Activated CD8-positive, alpha-beta memory T cell treated with anti-CD3 and anti-CD28 coated beads, Interleukin-2, amount 50 U/mL, for 4 hours (primary cell): ENCODE measurements around the gene ZBTB16.

ENCODE experiments used
- DNase-seq: peaks from one replicate; pipeline ENCODE4 v3.0.0-alpha.2; 2020

Gene ZBTB16

GRCh38 chr11:114290503-114291235 lies 231.2 kb downstream of the ZBTB16 start:
- DNase-seq, result no peak

DNA sequence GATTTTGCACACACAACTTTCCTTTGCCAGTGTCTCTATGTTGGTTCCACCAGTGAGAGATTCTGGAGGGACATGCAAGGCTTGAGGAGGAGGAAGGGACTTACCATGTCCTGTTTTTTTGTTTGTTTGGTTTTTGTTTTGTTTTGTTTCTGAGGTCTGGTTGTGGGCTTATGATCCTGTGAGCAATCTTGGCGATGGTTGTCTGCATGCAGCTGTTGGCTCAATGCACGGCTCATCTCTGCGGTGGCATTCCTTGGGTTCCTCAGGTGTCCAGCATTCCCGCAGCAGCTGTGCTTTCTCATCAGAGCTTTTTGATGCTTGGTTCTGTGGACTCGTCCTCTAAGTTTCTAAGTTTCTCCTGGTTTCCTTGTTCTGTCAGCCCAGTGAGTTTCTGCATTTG lies 231.9 kb downstream of the ZBTB16 start:
- no peak for DNase-seq

DNA sequence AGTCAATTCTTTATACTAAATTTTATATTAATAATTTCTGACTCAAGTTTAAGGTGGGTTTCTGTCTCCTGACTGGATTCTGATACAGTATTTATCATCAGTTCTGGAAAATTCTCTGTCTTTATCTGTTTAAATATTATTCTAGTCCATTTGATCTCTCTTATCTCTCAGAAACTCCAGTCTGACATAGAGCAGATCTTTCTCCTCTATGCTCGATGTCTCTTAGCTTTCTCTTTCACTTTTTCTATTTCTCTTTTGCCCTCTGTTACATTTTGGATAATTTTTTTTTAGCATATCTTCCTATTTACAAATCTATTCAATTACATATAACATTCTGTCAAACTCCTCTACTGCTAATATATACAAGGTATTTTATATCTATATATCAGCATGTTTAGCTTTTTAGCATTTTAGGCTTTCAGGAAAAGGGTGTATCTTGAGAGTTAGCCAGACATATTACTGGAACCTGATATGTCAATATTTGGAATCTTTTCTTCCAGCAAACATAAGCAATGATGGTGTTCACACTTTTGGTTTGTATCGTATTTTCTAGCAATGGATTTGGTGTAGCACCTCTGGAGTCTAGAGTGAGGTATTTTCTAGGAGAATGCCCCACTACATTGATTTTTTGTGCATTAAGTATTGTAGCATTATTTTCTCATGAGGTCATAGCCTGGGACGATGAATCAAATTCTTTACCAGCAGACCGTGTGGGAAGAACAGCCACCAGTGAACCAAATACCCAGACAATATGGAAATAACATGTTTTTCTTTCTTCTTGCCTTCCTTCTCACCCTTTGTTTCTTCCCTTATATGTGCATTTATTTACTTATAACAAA lies 232.6 kb downstream of the ZBTB16 start:
- no peak for DNase-seq

- DNase-seq, result no peak
Measured at GRCh38 chr11:114293201-114293711, 233.7 kb downstream of the ZBTB16 start.

GRCh38 chr11:114295676-114296604 lies 236.4 kb downstream of the ZBTB16 start, which contains the start of gene NNMT:
TSS of gene NNMT (plus strand) at chr11:114296399. CDS start at chr11:114296557, 158 bp downstream.
- DNase-seq, result no peak

GRCh38 chr11:114296605-114297372 lies 237.3 kb downstream of the ZBTB16 start:
- DNase-seq, result no peak

- DNase-seq, result no peak
Measured at GRCh38 chr11:114297806-114298709, 238.5 kb downstream of the ZBTB16 start.

DNA sequence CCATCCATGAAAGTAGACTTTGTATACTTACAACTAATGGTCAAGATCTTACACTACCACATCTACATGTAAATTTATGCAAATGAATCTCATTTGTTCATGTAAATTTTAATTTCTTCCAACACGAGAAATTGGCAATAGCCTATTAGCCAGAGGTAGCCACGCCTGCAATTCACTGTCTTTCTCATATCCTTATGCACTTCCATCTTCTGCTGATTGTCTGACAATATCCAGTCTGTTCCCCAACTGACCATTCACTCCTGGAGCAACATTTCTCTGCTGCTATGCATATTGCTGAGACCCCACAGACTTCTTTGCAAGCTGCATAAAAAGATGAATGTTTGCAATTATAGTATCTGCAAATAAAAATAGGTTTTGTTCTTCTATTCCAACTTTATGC lies 239.2 kb downstream of the ZBTB16 start:
- no peak for DNase-seq
